Lower leg skin (tissue), 4 donors: Measurements from ENCODE around the gene METTL3. TPM values are rescaled to one million over a fixed set of nuclear protein-coding genes. Genes with fewer than 3 reads are reported as not detected.

ENCODE experiments used
- DNase-seq, 2 donors: peaks; one replicate each; pipeline ENCODE4 v3.0.0-alpha.2; 2019; ENCODE audit warnings: low spot score in 2 of 2
- H3K4me3 ChIP-seq: fragments of 200-600 bp; sonication (generic); 2 replicates; pipeline ENCODE4 v1.5.1; 2017; ENCODE audit warnings: mild to moderate bottlenecking, low read depth; ENCODE audit not compliant: poor library complexity, severe bottlenecking
- CTCF ChIP-seq, 3 donors: fragments of 450-650 bp; IDR thresholded peaks; one replicate each; pipeline ENCODE4 v1.5.1; 2016; ENCODE audit warnings: antibody characterized with exemption in 3 of 3, mild to moderate bottlenecking in 3 of 3, moderate library complexity in 2 of 3
- POLR2A ChIP-seq, 2 donors: fragments of 450-650 bp; IDR thresholded peaks; one replicate each; pipeline ENCODE4 v1.6.1; 2016 to 2017; ENCODE audit warnings: antibody characterized with exemption in 2 of 2, mild to moderate bottlenecking in 1 of 2, moderate library complexity in 1 of 2
- WGBS, 2 donors: methylation state at CpG; one replicate each; pipeline ENCODE4 v1.1.5; 2018; 5-methylcytosine and 5-hydroxymethylcytosine counted together
- intact Hi-C: fragments of 100-400 bp; cut with DNase I; formaldehyde crosslinking; loops from one replicate; pipeline ENCODE4 v1.15.0; 2023; ENCODE audit warnings: low total_unique reads
- total RNA-seq, 4 donors: library from RNA; depleted of rRNA; stranded (reverse); fragments of >200 nt; gene quantifications; one replicate each; pipeline ENCODE4 v1.1.0, GENCODE V29; 2016

The METTL3 gene
- total RNA-seq, 4 donors from 2014 or later: 33.4 to 60.0 (median 39.8) TPM

- H3K4me3 ChIP-seq: no peak overlapping the region
- intact Hi-C loops: no loop called here
- whole genome bisulfite sequencing, 2 donors: 52 to 56% methylated on average over 5 of the region's 5 CpGs
- TF ChIP-seq CTCF (IDR thresholded peaks at IDR 0.05) (no peak), POLR2A (IDR thresholded peaks at IDR 0.05) (no peak)
- no peak for DNase-seq
Observed at GRCh38 chr14:21543963-21544362, 32.8 kb upstream of the METTL3 start.

GRCh38 chr14:21543521-21543960 lies 32.4 kb upstream of the METTL3 start:
- 33% methylated on average over 7 of the region's 7 CpGs for WGBS, 2 donors
- no peak overlapping the region for H3K4me3 ChIP-seq
- TF ChIP-seq CTCF (IDR thresholded peaks at IDR 0.05): no peak
- TF ChIP-seq POLR2A (IDR thresholded peaks at IDR 0.05): no peak
- intact Hi-C loops: no loop called here
- no peak for DNase-seq

- TF ChIP-seq CTCF (IDR thresholded peaks at IDR 0.05) (no peak), POLR2A (IDR thresholded peaks at IDR 0.05) (no peak)
- intact Hi-C loops: no loop called here
- WGBS, 2 donors: 86 to 88% methylated on average over 9 of the region's 9 CpGs
- DNase-seq: no peak
- no peak overlapping the region for H3K4me3 ChIP-seq
Observed at GRCh38 chr14:21541413-21542074, 30.4 kb upstream of the METTL3 start.

DNA sequence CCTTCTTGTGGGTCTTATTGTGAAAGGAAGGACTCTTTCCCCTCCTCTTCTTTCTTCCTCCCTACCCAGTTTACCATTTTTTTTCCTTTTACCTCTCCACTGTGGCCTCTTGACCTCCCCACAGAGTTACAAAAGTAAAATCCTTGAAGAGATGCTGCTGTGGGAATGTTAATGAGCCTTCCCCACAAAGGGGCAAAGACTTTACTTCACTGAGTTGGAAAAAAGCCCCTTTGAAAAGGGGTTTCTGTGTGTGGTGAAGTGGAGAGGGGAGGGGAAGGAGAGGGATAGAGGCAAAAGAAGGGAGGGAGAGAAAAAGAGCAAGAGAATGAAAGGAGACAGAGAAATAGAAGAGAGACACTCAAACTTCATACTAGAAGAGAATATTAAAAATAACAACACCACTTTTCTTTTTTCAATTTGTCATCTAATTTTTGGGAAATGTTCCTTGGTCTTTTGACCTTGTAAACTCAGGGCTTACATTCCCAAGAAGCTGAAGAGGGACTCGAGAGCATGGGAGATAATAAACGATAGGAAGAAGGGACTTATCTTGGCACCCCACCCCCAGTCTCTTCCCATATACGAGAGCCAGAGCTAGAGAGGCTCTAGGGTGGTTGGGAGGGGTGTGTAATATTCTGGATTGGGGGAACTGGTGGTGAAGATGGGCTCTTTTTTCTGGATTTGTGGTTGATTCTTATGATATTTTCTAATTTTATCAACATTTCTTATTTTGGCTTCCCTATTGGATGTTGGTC lies 28.2 kb upstream of the METTL3 start:
- WGBS, 2 donors: 38 to 44% methylated on average over 3 of the region's 3 CpGs
- TF ChIP-seq CTCF (IDR thresholded peaks at IDR 0.05) (no peak), POLR2A (IDR thresholded peaks at IDR 0.05) (no peak)
- no peak overlapping the region for H3K4me3 ChIP-seq
- intact Hi-C loops: no loop called here
- DNase-seq: no peak

- WGBS, 2 donors: 11 to 18% methylated on average over 3 of the region's 3 CpGs
- intact Hi-C loops: no loop called here
- H3K4me3 ChIP-seq: no peak overlapping the region
Observed at GRCh38 chr14:21537090-21537424, 25.9 kb upstream of the METTL3 start.

More at GRCh38 chr14:21537090-21537424, 25.9 kb upstream of the METTL3 start:
- no peak for TF ChIP-seq CTCF (IDR thresholded peaks at IDR 0.05)
- no peak for TF ChIP-seq POLR2A (IDR thresholded peaks at IDR 0.05)
- no peak for DNase-seq
